GM23338 (cell line): ENCODE measurements around the gene SLC4A4. TPM values are rescaled to one million over a fixed set of nuclear protein-coding genes. Genes with fewer than 3 reads are reported as not detected.

Experiments used
- ATAC-seq: fragments of 200-7000 bp; cut with Tn5 transposase; 3 replicates; pipeline ENCODE4 v1.9.1; 2020
- DNase-seq: peaks from one replicate; pipeline ENCODE4 v3.0.0-alpha.2; 2015; ENCODE audit warnings: low spot score
- H2AFZ ChIP-seq: fragments of 200-600 bp; sonication (generic); 2 replicates; pipeline ENCODE4 v1.8.0; 2016; ENCODE audit warnings: antibody characterized with exemption, mild to moderate bottlenecking, moderate library complexity
- H3F3A ChIP-seq: fragments of 200-600 bp; sonication (generic); replicated peaks from 2 replicates; pipeline ENCODE4 v1.8.0; 2017; ENCODE audit warnings: antibody characterized with exemption, mixed run types, low read depth
- H3K27ac ChIP-seq: fragments of 200-600 bp; sonication (generic); 2 replicates; pipeline ENCODE4 v1.6.1; 2016; ENCODE audit warnings: low read depth
- H3K27me3 ChIP-seq: fragments of 200-600 bp; sonication (generic); 2 replicates; pipeline ENCODE4 v1.8.0; 2016; ENCODE audit warnings: mild to moderate bottlenecking, mixed run types, moderate library complexity; ENCODE audit not compliant: insufficient read depth
- H3K36me3 ChIP-seq: fragments of 200-600 bp; sonication (generic); 2 replicates; pipeline ENCODE4 v1.8.0; 2016; ENCODE audit warnings: mild to moderate bottlenecking; ENCODE audit not compliant: insufficient read depth
- H3K4me1 ChIP-seq: fragments of 200-600 bp; sonication (generic); 2 replicates; pipeline ENCODE4 v1.8.0; 2016; ENCODE audit warnings: mild to moderate bottlenecking, moderate library complexity; ENCODE audit not compliant: insufficient read depth
- H3K4me2 ChIP-seq: fragments of 200-600 bp; sonication (generic); 2 replicates; pipeline ENCODE4 v1.7.1; 2017; ENCODE audit warnings: mixed run types
- H3K4me3 ChIP-seq: fragments of 200-600 bp; sonication (generic); 2 replicates; pipeline ENCODE4 v1.6.1; 2016; ENCODE audit warnings: mixed run types
- H3K79me2 ChIP-seq: fragments of 200-600 bp; sonication (generic); replicated peaks from 2 replicates; pipeline ENCODE4 v1.8.0; 2017; ENCODE audit warnings: mild to moderate bottlenecking; ENCODE audit not compliant: insufficient read depth
- H3K9me2 ChIP-seq: fragments of 200-600 bp; sonication (generic); 2 replicates; pipeline ENCODE4 v1.8.0; 2017; ENCODE audit not compliant: insufficient read depth
- H4K20me1 ChIP-seq: fragments of 200-600 bp; sonication (generic); replicated peaks from 2 replicates; pipeline ENCODE4 v1.8.0; 2017; ENCODE audit warnings: mild to moderate bottlenecking; ENCODE audit not compliant: insufficient read depth
- H3K27ac Mint-ChIP-seq: 2 replicates; pipeline ENCODE4 v1.8.0; 2020; ENCODE audit warnings: inconsistent platforms, mild to moderate bottlenecking, moderate library complexity, mixed read lengths
- H3K27me3 Mint-ChIP-seq: 3 replicates; pipeline ENCODE4 v1.8.0; 2022; ENCODE audit warnings: low read depth, mild to moderate bottlenecking, moderate library complexity, mixed read lengths, inconsistent platforms; ENCODE audit not compliant: insufficient read depth, poor library complexity
- H3K36me3 Mint-ChIP-seq: 3 replicates; pipeline ENCODE4 v1.8.0; 2021; ENCODE audit warnings: low read depth, mild to moderate bottlenecking, inconsistent platforms, moderate library complexity, mixed read lengths
- H3K4me1 Mint-ChIP-seq: 3 replicates; pipeline ENCODE4 v1.8.0; 2020; ENCODE audit warnings: mild to moderate bottlenecking, inconsistent platforms, mixed read lengths
- H3K4me3 Mint-ChIP-seq: 3 replicates; pipeline ENCODE4 v1.8.0; 2021; ENCODE audit warnings: moderate library complexity, mild to moderate bottlenecking, inconsistent platforms, mixed read lengths
- H3K9me3 Mint-ChIP-seq: 3 replicates; pipeline ENCODE4 v1.8.0; 2020; ENCODE audit warnings: moderate library complexity, mild to moderate bottlenecking, inconsistent platforms, mixed read lengths
- CTCF ChIP-seq, 2 experiments: fragments of 200-600 bp in 1 of 2; sonication (generic) in 1 of 2; conservative IDR thresholded peaks; 2 replicates each; pipeline versions ENCODE4 v1.5.1 to v1.6.1; 2016 to 2017; ENCODE audit warnings: antibody characterized with exemption in 2 of 2, low read depth in 2 of 2, mild to moderate bottlenecking in 2 of 2, moderate library complexity in 1 of 2
- ETS1 ChIP-seq: IDR thresholded peaks from 2 replicates; pipeline ENCODE4 v1.6.1; 2016; ENCODE audit warnings: antibody characterized with exemption
- EZH2phosphoT487 ChIP-seq: fragments of 200-600 bp; sonication (generic); IDR thresholded peaks from one replicate; pipeline ENCODE4 v1.8.1; 2018; ENCODE audit warnings: antibody characterized with exemption; ENCODE audit not compliant: unreplicated experiment
- JUNB ChIP-seq: IDR thresholded peaks from one replicate; pipeline ENCODE4 v1.6.1; 2016; ENCODE audit warnings: antibody characterized with exemption; ENCODE audit not compliant: unreplicated experiment
- NANOG ChIP-seq: IDR thresholded peaks from 2 replicates; pipeline ENCODE4 v1.6.1; 2016; ENCODE audit warnings: antibody characterized with exemption, borderline replicate concordance
- ZNF331 ChIP-seq: fragments of 250-450 bp; sonication (Bioruptor Pico); IDR thresholded peaks from 2 replicates; pipeline ENCODE4 v1.5.0; 2020; ENCODE audit warnings: low read depth, mild to moderate bottlenecking, moderate library complexity
- polyA plus RNA-seq: library from polyadenylated mRNA; unstranded; fragments of >200 nt; fragmentation: Nextera tagmentation; extraction: Ambion mirVana; gene quantifications from 2 replicates; pipeline ENCODE4 v1.2.1, GENCODE V29; 2016
- total RNA-seq: library from RNA; depleted of rRNA; stranded (reverse); fragments of >200 nt; shearing (Covaris generic); gene quantifications from 2 replicates; pipeline ENCODE4 v1.2.3, GENCODE V29; 2014

Gene SLC4A4
- total and polyA plus RNA-seq, 2 experiments from 2014 or later: 1.0 to 1.5 TPM

- H3F3A ChIP-seq: no peaks in the 10 kb centered on the region
- H3K27me3 ChIP-seq: no peaks in the 10 kb centered on the region
- Mint-ChIP-seq H3K27me3 (peaks cover 1% of the 10 kb centered on the region), H3K4me1 (peaks cover 2% of the 10 kb centered on the region; the same call in 1 of the 3 replicates), H3K4me3 (no peak overlapping the region), H3K36me3 (no peaks in the 10 kb centered on the region), H3K27ac (no peak overlapping the region), H3K9me3 (no peaks in the 10 kb centered on the region)
- no peaks in the 10 kb centered on the region for H3K9me2 ChIP-seq
- H2AFZ ChIP-seq: no peak overlapping the region
- ATAC-seq: peak; percentile 65
- no peaks in the 10 kb centered on the region for H4K20me1 ChIP-seq
- DNase-seq: peak; percentile 10
- no peak overlapping the region for H3K4me3 ChIP-seq
- no peaks in the 10 kb centered on the region for H3K36me3 ChIP-seq
- no peaks in the 10 kb centered on the region for H3K4me1 ChIP-seq
- no peak for TF ChIP-seq EZH2phosphoT487
- no peak for TF ChIP-seq CTCF (conservative IDR thresholded peaks at IDR 0.05; ENCODE audit: low read depth in 2 of 2)
- H3K4me2 ChIP-seq: no peak overlapping the region
- no peaks in the 10 kb centered on the region for H3K79me2 ChIP-seq
- H3K27ac ChIP-seq: no peak overlapping the region
Observed at GRCh38 chr4:71360844-71361243, 22.0 kb downstream of the SLC4A4 start.

- H3K27me3 ChIP-seq: no peaks in the 10 kb centered on the region
- Mint-ChIP-seq H3K4me1 (peaks cover 2% of the 10 kb centered on the region; the same call in 1 of the 3 replicates), H3K27ac (no peak overlapping the region), H3K9me3 (no peaks in the 10 kb centered on the region), H3K27me3 (peaks cover 1% of the 10 kb centered on the region), H3K4me3 (no peak overlapping the region), H3K36me3 (no peaks in the 10 kb centered on the region)
- H3K79me2 ChIP-seq: no peaks in the 10 kb centered on the region
- H3K9me2 ChIP-seq: no peaks in the 10 kb centered on the region
- H3K36me3 ChIP-seq: no peaks in the 10 kb centered on the region
- DNase-seq (no peak), ATAC-seq (no peak)
- TF ChIP-seq CTCF (conservative IDR thresholded peaks at IDR 0.05; ENCODE audit: low read depth in 2 of 2) (no peak), EZH2phosphoT487 (no peak), JUNB (no peak), ZNF331 (CRISPR knock-in tag) (no peak)
- H2AFZ ChIP-seq: no peak overlapping the region
- no peak overlapping the region for H3K4me2 ChIP-seq
- H3K4me1 ChIP-seq: no peaks in the 10 kb centered on the region
- no peaks in the 10 kb centered on the region for H3F3A ChIP-seq
- H4K20me1 ChIP-seq: no peaks in the 10 kb centered on the region
- H3K27ac ChIP-seq: no peak overlapping the region
- H3K4me3 ChIP-seq: no peak overlapping the region
Observed at GRCh38 chr4:71361476-71361875, 22.7 kb downstream of the SLC4A4 start.

- Histone ChIP-seq H4K20me1 (no peaks in the 10 kb centered on the region), H3K27me3 (no peaks in the 10 kb centered on the region), H3K4me1 (no peaks in the 10 kb centered on the region), H2AFZ (no peak overlapping the region), H3K9me2 (no peaks in the 10 kb centered on the region), H3K4me3 (no peak overlapping the region), H3K4me2 (no peak overlapping the region), H3K36me3 (no peaks in the 10 kb centered on the region), H3K79me2 (no peaks in the 10 kb centered on the region), H3K27ac (no peak overlapping the region), H3F3A (no peaks in the 10 kb centered on the region)
- Mint-ChIP-seq H3K4me1 (peaks cover 2% of the 10 kb centered on the region; the same call in 1 of the 3 replicates), H3K9me3 (no peaks in the 10 kb centered on the region), H3K27ac (no peak overlapping the region), H3K36me3 (no peaks in the 10 kb centered on the region), H3K27me3 (no peaks in the 10 kb centered on the region), H3K4me3 (no peak overlapping the region)
- DNase-seq (no peak), ATAC-seq (no peak)
- TF ChIP-seq JUNB (no peak), ETS1 (no peak), NANOG (no peak), CTCF (conservative IDR thresholded peaks at IDR 0.05; ENCODE audit: low read depth in 2 of 2) (no peak)
Observed at GRCh38 chr4:71366766-71367165, 27.9 kb downstream of the SLC4A4 start.
